Omental fat pad (tissue), 4 donors: ENCODE results near the gene SPACA4. TPM values are rescaled to one million over a fixed set of nuclear protein-coding genes. Genes with fewer than 3 reads are reported as not detected.
A peak's percentile ranks its signal among the peaks of the same experiment; 100 is the strongest.

Experiments
- ATAC-seq: fragments of 150-250 bp; one replicate; pipeline ENCODE4 v1.9.1; 2016; ENCODE audit warnings: mild to moderate bottlenecking, moderate library complexity; ENCODE audit not compliant: low FRiP score
- DNase-seq: peaks from one replicate; pipeline ENCODE4 v3.0.0-alpha.2; 2019; ENCODE audit warnings: low spot score
- CTCF ChIP-seq, 3 donors: fragments of 450-650 bp; IDR thresholded peaks; one replicate each; pipeline ENCODE4 v1.5.1; 2016 to 2017; ENCODE audit warnings: antibody characterized with exemption in 3 of 3, mild to moderate bottlenecking in 3 of 3, moderate library complexity in 2 of 3
- total RNA-seq, 4 donors: library from RNA; depleted of rRNA; stranded (reverse); fragments of >200 nt; gene quantifications; one replicate each; pipeline ENCODE4 v1.1.0, GENCODE V29; 2016

The SPACA4 gene
- total RNA-seq, 4 donors from 2014 or later = not detected

DNA sequence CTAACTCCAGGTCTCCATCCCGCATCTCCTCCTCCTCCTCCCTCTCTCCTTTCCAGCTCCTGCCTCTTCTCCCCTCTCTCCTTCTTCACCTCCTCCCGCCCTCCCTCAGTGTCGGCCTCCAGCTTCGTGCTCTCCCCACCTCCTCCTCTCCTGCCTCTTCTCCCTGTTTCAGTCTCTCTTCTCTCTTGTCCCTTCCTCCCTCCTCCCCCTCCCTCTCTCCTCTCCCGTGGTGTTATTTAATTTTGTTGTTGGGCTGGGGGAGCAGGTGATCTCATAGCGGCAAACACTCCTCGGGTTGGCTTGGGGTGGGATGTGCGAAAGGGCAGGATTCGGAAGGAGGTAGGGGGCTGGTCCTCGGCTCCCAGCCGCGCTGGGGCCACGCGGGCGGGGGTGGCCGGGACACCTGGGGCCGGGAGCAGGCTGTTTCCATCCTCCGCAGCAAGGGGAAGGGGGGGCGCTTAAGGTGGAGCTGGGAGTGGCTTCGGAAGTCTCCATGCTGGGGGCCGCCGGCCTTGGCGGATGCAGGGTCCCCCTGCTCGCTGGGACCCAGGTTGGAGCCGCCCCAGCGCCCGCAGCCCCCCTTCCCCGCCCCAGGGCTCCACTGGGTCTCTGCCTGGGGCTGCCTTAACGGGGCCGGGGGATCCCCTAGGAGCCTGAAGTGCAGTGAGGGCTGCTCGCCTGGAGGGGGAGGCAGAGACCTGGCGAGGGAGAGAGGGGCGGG, 39.6 kb downstream of the SPACA4 start, which contains the start of gene CA11:
Gene CA11, minus strand, starts transcription at position 187 of the 721 bp plus-strand sequence. CDS start 555 bp downstream, outside the sequence.
- ATAC-seq (peak; percentile 91), DNase-seq (peak; percentile 83)
- peak in 2 of 3 donors; percentile 23 to 36 for TF ChIP-seq CTCF (IDR thresholded peaks at IDR 0.05)

DNA sequence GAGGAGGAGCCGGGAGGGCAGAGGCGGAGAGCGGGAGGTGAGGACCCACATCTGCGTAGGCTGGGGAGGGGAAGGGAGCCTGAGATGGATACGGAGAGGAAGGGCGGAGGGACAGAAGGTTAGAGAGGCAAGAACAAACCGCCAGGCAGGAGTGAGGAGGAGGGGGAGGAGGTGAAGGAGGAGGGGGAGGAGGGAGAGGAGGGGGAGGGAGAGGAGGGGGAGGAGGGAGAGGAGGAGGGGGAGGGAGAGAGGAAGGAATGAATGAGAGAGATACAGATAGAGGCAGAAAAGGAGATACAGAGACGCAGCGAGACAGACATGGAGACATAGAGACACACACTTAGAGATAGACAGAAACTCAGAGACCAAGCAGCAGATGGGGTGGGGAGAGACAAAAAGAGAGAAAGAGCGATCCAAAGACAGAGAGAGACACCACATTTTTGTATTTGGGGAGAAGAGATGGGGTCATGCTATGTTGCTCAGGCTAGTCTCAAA, 40.2 kb downstream of the SPACA4 start:
- no peak for TF ChIP-seq CTCF (IDR thresholded peaks at IDR 0.05)
- no peak for ATAC-seq

GRCh38 chr19:48648134-48648533, 41.6 kb downstream of the SPACA4 start:
- TF ChIP-seq CTCF (IDR thresholded peaks at IDR 0.05) = no peak
- ATAC-seq (no peak), DNase-seq (no peak)

More for the DNA sequence above, 40.2 kb downstream of the SPACA4 start:
- DNase-seq = no peak

DNA sequence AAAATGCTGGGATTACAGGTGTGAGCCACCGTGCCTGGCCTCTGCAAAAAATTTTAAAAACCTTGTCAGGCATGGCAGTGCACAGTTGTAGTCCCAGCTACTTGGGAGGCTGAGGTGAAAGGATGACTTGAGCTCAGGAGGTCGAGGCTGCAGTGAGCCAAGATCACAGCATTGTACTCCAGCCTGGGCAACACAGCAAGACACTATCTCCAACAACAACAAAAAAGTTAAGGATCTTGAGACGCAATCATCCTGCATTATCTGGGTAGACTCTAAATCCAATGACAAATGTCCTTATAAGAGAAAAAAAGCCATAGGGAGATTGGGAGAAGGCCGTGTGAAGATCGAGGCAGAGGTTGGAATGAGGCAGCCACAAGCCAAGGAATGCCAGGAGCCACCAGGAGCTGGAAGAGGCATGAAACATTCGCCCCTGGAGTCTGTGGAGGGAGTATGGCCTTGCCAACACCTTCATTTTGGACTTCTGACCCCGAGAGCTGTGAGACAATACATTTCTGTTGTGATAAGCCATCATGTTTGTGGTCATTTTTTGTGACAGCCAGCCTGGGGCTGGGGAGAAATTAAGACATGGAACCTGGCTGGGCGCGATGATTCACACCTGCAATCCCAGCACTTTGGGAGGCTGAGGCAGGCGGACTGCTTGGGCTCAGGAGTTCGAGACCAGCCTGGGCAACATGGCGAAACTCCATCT, 44.6 kb downstream of the SPACA4 start:
- DNase-seq (no peak), ATAC-seq (no peak)
- TF ChIP-seq CTCF (IDR thresholded peaks at IDR 0.05) = no peak

DNA sequence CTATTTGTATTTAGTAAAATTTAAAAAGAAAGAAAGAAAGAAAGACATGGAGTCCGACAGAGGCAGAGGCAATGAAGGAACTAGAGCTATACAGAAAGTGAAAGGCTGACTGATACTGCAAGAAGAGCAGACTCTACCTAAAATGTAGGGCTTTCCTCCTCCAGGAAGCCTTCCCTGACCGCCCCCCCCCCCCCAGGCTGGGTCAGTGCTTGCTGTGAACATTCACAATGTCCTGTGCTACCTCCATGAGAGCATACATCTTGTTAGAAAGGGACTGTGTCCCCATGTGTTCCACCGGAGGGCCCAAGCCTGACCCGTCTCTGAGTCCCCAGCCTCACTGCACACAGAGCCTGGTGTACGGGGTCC, 45.1 kb downstream of the SPACA4 start:
- no peak for DNase-seq
- ATAC-seq = no peak
- no peak for TF ChIP-seq CTCF (IDR thresholded peaks at IDR 0.05)

- DNase-seq = no peak
- no peak for TF ChIP-seq CTCF (IDR thresholded peaks at IDR 0.05)
- ATAC-seq = no peak
Measured at GRCh38 chr19:48654299-48655059, 47.9 kb downstream of the SPACA4 start.
